SHP77 (cell line): Measurements from ENCODE around the gene B3GNT7.
A peak's percentile ranks its signal among the peaks of the same experiment; 100 is the strongest.
"Not testable (repeated sequence)": the region's sequence is repeated elsewhere in the genome, so short reads cannot be mapped to it uniquely, and the experiment has no call there.

Experiments
- DNase-seq, 2 experiments: peaks; one replicate each; lab custom pipeline; 2025; lab: John Stamatoyannopoulos, UW

Gene B3GNT7

DNA sequence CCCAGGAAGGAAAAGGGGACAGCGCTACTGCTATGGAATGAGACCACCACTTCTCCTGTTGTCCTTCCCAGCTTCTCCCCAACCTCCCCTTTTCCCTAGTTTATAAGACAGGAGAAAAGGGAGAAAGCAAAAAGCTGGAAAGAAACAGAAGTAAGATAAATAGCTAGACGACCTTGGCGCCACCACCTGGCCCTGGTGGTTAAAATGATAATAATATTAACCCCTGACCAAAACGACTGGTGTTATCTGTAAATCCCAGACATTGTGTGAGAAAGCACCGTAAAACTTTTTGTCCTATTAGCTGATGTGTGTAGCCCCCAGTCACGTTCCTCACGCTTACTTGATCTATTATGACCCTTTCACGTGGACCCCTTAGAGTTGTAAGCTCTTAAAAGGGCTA lies 5.2 kb downstream of the B3GNT7 start:
- DNase-seq = not testable (repeated sequence)

GRCh38 chr2:231401101-231401500 lies 5.6 kb downstream of the B3GNT7 start:
- not testable (repeated sequence) for DNase-seq

- not testable (repeated sequence) for DNase-seq
These were observed 8.1 kb downstream of the B3GNT7 start for GRCh38 chr2:231403421-231404182.

DNA sequence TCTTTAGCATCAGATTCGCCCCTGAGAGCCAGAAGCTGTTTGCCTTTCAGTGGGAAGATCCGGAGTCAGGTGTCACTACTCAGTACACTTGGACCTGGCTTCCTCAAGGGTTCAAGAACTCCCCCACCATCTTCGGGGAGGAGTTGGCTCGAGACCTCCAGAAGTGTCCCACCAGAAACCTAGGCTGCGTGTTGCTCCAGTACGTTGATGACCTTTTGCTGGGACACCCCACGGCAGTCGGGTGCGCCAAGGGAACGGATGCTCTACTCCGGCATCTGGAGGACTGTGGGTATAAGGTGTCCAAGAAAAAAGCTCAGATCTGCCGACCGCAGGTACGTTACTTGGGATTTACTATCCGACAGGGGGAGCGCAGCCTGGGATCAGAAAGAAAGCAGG lies 8.7 kb downstream of the B3GNT7 start:
- not testable (repeated sequence) for DNase-seq

DNA sequence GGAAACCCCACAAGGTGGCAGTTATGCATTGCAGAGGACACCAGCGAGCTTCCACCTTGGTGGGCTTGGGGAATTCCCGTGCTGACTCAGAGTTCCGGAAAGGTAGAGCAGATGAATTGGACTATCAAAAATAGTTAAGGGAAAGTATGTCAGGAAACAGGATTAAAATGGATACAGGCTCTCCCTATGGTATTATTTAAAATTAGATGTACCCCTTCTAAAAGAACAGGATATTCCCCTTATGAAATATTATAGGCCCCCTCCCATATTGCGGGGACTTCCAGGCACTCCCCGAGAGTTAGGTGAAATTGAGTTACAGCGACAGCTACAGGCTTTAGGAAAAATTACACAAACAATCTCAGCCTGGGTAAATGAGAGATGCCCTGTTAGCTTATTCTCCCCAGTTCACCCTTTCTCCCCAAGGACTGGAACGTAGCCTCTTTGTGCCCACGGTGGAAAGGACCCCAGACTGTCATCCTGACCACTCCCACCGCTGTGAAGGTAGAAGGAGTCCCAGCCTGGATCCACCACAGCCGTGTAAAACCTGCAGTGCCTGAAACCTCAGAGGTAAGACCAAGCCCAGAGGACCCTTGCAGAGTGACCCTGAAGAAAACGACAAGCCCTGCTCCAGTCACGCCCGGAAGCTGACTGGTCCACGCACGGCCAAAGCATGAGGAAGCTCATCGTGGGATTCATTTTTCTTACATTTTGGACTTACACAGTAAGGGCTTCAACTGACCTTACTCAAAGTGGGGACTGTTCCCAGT lies 10.3 kb downstream of the B3GNT7 start:
- not testable (repeated sequence) for DNase-seq

DNA sequence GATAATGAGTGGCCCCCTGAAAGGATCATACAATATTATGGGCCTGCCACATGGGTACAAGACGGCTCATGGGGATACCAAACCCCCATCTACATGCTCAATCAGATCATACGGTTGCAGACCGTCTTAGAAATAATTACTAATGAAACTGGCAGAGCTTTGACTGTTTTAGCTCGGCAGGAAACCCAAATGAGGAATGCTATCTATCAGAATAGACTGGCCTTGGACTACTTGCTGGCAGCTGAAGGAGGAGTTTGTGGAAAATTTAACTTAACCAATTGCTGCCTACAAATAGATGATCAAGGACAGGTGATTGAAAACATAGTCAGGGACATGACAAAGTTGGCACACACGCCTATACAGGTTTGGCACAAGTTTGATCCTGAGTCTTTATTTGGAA lies 12.2 kb downstream of the B3GNT7 start:
- not testable (repeated sequence) for DNase-seq

DNA sequence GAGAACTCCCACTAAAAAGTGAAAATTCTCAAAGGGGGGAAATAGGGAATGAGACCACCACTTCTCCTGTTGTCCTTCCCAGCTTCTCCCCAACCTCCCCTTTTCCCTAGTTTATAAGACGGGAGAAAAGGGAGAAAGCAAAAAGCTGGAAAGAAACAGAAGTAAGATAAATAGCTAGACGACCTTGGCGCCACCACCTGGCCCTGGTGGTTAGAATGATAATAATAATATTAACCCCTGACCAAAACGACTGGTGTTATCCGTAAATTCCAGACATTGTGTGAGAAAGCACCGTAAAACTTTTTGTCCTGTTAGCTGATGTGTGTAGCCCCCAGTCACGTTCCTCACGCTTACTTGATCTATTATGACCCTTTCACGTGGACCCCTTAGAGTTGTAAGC lies 12.8 kb downstream of the B3GNT7 start:
- DNase-seq = not testable (repeated sequence)

DNA sequence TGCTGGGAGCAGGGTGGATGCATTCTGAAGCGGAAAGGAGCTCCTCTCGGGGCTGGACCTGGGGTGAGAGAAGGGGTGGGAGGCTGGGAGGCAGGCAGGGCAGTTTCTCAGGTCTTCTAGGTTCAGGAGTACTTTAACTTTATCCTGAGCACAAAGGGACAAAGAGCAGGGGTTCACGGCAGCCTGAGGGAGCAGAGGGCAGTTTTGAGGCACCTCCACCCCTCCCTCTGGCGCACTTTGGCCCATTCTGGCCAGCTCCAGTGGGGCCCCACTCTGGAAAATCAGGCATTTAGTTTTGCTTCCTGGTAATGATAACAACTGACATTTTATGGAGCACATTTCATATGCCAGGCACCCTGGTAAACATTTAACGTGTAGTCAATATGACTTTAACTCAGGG lies 14.3 kb downstream of the B3GNT7 start:
- DNase-seq = no peak

DNA sequence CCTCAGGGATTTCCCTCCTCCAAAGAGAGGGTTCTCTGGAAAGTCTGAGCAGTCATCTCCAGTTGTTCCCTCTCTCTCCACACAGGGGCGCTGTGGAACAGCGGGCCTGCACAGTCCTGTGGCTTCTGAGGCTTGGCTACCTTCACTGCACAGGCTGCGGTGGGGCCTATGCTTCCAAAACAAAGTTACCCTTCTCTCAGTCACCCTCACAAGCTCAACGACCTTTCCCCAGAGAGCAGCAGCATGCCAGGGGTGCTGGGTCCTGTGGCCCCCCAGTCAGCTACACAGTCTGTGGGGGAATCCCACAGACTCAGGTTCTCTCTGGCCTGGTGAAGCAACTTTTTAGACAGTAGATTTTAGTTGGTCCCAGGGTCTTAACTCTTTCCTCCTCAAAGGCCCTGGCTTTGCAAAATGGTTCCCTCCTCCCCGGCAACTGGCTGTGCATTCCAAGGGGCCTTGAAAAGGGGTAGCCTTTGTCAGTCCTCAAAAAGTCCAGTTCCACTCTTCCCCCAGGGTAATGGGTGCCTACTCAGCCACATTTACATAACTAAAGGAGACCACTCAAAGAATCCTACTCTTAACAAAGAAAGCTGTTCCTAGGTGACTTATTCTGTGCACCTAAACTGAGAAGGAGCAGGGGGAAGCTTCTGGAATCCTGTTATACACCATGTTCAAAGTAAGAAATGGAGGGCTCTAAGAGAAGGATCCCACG lies 14.9 kb downstream of the B3GNT7 start:
- DNase-seq = no peak

GRCh38 chr2:231411237-231411636 lies 15.7 kb downstream of the B3GNT7 start:
- no peak for DNase-seq

DNA sequence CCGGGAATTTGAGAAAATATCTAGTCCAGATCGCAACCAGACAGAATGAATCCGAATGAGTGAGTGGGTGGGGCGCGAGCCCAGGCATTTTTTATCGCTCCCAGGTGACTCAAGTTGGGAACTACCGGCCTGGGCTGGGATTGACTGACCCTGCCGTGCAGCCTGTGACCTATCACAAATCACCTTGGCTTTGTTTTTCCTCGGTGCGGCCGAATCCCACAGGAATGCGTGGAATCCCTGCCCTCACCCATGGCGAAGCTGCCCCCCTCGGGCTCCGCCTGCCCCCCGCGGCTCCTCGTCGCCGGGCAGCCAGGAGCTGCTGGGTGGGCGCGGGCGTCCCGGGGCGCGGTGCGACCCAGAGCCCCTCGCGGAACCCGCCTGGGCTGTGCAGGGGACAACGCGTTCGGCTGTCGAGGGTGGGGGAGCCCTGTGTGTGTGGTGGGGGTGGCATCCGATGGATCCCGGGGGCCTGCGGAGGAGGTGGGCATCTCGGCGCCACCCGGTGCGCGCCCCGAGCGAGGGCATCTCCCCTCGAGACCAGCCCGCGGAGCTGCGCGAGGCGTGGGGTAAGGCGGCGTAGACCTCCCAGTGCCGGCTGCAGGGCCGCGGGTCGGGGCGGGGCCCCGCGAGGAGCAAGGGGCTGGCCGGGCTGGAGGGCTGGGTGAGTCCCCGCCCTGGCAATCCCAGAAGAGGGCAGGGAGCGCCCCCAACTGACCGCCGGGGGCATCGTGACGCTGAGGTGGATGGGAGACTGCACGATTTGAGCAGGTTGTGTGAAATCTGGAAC lies 16.5 kb downstream of the B3GNT7 start:
- peak; percentile 62 to 73 for DNase-seq

- no peak for DNase-seq
These were observed 17.1 kb downstream of the B3GNT7 start for GRCh38 chr2:231412618-231412963.

DNA sequence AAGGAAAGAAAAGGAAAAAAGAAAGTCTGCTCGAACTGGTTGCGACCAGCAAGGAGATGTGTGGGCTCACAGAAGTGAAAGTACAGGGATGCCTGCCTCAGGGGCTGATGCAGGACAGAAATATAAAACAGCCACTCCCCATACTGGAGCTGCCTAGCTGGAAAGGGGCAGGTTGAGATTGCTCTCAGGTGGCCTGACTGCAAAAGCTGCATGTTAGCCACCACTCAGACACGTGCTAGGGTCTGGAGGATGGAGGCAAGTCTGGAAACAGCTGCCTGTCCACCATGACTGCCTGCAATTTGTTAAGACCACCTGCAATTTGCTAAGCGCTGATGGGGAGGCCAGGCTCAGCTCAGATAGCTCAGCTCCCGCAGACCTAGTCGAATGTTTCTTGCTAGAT lies 17.9 kb downstream of the B3GNT7 start:
- DNase-seq = no peak

GRCh38 chr2:231413921-231414476 lies 18.5 kb downstream of the B3GNT7 start:
- no peak for DNase-seq

DNA sequence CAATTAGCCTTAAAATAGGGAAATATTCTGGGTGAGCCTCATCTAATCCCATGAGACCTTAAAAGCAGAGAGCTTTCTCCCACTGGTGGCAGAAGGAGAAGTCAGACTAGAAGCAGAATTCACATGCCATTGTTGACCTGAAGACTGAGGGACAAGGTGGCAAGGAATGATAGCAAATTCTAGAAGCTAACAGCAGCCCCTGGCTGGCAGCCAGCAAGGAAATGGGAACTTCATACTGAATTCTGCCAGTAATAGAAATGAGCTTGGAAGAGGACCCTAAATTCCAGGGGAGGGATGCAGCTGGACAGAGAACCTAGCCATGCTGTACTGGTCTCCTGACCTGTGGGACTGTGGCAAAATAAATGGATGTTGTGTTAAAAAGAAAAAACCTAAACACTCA lies 19.5 kb downstream of the B3GNT7 start:
- DNase-seq = no peak

DNA sequence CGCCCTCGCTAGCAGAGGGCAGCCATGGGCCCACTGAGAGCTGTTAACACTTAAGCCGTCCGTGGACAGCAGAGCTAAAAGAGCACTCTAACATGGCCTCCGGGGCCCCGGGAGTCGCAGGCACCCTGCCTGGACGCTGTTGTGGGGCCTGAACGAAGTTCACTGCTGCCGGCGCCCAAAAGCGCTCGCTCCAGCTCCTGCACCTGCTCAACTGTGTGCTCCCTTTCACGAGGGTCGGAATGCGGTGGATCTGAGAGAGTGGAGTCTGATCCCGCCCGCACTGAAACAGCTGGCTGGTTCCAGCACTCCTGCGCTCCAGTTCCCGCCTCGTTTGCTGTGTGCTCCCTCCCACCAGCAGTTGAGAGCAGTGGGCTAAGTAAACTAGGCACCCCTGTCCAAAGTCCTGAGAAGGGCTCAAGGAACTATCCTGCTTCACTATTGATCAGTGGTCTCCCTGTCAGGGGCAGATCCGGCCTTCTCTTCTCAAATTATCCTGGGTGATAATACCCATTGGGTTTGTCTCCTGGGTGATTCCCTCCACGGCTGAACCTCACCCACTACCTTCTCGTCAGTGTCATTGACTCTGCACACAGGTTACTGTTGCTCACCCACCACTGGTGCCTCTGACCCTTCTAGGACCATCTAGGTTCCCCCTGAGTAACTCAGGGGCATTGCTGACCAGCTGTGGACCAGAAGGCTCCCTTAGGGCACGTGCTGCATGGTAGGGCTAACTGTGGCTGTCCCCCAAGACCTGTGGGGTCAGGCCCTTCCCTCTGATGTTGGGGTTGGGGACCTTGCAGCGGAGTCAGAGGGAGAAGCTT lies 23.5 kb downstream of the B3GNT7 start:
- no peak for DNase-seq

DNA sequence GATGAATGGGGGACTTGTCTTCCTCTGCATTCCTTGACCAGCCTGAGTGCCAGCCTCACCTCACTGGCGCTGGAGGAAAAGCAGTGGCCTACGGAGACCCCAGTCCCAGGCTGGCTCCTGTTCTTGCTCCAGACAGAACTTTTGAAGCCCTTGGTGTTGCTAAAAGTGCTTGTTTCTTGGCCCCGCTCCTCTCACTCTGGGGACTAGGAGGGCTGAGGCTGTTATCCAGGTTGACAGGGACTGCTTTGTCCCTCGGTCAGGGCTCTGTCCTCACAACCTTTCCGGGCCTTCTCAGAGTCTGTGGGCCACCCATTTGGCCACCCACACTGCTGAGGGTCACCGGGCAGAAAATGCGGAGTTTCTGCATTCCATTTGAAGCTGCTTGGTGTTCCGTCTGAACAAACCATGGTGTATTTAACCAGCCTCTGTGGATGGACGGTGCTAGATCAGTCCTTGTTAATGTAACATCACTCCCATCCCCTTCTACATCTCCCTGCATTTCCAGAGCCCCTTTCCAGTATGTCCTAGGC lies 25.6 kb downstream of the B3GNT7 start:
- DNase-seq = no peak

DNA sequence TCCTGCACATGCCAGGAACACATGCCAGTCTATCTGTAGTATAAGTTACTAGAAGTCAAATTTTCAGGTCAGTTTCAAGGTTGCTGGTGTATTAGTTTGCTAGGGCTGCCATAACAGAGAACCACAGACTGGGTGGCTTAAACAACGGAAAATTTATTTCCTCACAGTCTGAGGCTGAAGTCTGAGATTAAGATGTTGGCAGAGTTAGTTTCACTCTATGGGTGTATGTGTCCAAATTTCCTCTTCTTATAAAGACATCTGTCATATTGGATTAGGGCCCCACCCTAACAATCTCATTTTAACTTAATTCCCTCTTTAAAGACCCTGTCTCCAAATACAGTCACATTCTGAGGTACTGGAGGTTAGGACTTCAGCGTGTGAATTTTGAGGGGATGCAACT lies 26.5 kb downstream of the B3GNT7 start:
- no peak for DNase-seq

DNA sequence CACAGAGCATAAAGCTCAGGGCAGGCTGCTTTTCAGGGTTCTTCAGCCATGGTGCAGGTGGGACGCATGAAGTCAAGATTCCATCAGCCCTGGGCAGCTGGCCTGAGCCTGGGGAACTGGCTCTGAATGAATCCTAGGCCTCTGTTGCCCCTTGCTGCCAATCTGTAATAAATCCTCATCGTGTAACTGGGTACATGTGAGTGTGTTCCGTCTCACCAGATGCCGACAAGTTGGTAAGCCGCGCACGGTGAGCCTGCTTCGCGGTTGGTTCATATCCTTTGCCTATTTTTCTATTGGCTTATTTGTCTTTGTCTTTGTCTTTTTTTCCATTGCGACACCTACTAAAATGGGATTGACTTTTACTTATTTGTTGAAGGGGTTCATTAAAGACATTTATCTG lies 27.7 kb downstream of the B3GNT7 start:
- no peak for DNase-seq

DNA sequence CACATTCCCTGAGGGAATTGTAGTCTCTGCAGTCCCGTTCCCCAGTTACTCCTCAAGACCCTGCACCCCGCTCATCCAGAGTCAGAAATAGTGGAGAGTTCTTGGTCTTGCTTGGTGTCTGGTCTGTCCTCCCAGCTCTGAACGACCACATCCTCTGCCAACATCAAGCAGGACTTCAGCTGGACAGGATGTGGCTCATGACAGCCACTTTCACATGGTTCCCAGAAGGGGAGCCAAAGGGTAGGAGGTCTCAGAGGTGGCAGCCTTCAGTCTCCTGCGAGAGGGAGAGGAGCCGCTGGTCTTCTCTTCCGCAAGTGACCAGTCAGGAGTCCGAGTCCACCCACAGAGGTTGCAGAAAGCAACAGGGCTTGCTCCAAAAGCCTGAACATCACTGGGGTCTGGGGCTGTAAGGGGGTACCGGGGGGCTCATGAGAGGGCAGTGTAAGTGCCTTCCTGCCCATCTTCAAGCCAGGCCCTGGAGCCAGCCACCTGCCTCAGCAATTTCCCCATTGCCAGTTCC lies 29.8 kb downstream of the B3GNT7 start:
- no peak for DNase-seq
